ENCODE measurements around the gene SSX3.
"Not testable (repeated sequence)": the region's sequence is repeated elsewhere in the genome, so short reads cannot be mapped to it uniquely, and the experiment has no call there.

Gene SSX3, protein sequence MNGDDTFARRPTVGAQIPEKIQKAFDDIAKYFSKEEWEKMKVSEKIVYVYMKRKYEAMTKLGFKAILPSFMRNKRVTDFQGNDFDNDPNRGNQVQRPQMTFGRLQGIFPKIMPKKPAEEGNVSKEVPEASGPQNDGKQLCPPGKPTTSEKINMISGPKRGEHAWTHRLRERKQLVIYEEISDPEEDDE

DNA sequence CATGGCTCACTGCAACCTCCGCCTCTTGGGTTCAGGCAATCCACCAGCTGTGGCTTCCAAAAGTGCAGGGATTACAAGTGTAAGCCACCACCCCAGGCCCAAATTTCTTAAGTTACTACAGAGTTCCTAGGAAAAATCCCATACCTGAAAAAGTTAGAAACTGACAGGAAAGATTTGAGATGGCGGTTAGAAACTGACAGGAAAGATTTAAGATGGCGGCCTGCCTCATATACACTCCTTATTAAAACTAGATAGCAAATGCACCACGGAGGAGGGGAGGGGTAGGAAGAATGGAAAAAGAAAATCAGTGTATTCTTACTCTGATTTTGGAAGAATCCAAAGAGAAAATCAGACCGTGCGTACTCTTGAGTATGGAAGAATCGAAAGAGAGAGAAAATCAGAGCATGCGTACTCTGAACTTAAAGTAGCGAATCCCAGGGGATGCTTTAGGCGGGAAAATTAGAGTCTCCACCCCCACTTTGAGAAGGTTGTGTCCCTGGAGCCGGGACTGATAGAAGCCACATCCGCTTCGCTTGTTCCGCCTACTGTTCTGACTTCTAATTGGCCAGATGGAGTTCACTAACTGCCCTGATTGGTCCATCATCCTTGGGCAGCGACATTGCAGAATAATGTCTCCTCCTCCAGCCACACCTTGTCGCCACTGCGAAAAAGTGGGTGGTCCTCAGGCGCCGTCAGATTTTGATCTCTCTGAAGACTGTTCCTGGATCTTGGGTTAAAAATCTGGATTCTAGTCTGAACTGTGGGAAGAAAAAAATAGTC is at the start of gene SSX3:
SSX3 (minus strand) TSS at position 389 of the 780 bp plus-strand sequence. CDS start 1,454 bp downstream, outside the sequence.
- DNase-seq: not testable (repeated sequence)

DNA sequence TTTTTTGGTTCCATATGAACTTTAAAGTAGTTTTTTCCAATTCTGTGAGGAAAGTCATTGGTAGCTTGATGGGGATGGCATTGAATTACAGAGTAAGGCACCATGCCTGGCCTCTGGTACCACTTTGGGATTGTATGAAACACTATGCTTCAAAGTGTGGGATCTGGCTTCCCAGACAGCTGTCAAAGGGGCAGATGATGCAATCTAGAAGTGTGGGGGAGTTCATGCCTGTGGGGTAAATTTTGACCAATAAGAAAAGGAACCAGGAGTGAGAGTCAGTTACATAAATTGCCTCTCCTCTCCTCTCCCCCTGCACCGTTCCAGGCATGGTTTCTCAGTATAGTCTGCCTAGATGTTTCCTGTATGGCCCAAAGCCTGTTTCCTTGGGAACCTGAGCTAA is 41.3 kb upstream of the SSX3 start:
- DNase-seq: not testable (repeated sequence)

DNA sequence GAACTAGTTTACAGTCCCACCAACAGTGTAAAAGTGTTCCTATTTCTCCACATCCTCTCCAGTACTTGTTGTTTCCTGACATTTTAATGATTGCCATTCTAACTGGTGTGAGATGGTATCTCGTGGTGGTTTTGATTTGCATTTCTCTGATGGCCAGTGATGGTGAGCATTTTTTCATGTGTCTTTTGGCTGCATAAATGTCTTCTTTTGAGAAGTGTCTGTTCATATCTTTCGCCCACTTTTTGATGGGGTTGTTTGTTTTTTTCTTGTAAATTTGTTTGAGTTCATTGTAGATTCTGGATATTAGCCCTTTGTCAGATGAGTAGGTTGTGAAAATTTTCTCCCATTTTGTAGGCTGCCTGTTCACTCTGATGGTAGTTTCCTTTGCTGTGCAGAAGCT is 40.4 kb upstream of the SSX3 start:
- not testable (repeated sequence) for DNase-seq

DNA sequence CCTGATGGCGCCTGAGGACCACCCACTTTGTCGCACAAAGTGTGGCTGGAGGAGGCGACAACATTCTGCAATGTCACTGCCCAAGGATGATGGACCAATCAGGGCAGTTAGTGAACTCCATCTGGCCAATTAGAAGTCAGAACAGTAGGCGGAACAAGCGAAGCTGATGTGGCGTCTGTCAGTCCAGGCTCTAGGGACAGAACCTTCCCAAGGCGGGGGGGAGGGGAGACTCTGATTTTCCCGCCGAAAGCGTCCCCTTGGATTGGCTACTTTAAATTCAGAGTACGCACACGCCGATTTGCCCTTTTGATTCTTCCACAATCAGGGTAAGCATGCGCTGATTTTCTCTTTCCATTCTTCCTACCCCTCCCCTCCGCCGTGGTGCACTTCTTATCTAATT is 26.7 kb upstream of the SSX3 start, which contains the start of gene SSX4:
SSX4 (plus strand) TSS at position 301 of the 400 bp plus-strand sequence. CDS start 515 bp downstream, outside the sequence.
- DNase-seq: not testable (repeated sequence)

DNA sequence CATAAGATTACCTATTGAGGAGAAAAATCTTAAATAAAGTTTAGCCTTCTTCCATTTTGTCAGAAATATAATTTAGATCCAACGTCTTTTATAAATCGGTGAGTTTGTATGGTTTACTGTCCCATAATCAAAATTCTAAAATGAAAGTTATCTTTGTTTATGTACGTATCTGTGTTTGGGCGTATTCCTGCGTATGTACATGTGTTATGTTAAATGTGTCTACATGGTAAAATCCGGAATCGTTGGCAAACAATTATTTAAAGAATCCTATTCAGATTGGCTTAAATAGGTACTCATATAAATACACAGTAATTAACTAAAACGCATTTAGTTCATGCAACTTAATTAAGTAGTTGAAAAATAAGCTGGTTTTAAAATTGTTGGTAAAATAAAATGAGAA is 13.9 kb upstream of the SSX3 start:
- DNase-seq: not testable (repeated sequence)

DNA sequence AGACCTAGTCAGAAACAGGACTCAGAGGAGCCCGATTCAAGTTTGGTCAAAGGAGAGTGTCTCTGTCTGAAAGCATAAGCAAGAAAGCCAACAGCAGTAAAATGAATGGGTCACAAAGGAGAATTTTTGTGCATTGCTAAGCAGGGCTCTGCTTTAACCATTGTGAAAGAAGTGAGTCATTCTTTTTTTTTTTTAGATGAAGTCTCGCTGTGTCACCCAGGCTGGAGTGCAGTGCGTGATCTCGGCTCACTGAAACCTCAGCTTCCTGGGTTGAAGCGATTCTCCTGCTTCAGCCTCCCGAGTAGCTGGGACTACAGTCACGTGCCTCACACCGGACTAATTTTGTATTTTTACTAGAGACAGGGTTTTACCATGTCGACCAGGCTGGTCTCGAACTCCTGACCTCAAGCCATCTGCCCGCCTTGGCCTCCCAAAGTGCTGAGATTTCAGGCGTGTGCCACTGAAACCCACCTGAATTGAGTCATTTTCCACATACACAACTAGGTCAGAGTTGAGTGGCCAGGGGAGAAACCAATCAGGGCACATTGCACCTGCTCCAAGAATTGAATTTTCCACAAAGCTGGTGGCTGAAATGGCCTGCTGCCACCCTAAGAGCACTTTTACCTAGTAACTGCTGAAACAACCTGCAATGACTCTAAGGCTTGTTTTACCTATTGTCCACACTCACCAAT is 11.4 kb upstream of the SSX3 start:
- not testable (repeated sequence) for DNase-seq

DNA sequence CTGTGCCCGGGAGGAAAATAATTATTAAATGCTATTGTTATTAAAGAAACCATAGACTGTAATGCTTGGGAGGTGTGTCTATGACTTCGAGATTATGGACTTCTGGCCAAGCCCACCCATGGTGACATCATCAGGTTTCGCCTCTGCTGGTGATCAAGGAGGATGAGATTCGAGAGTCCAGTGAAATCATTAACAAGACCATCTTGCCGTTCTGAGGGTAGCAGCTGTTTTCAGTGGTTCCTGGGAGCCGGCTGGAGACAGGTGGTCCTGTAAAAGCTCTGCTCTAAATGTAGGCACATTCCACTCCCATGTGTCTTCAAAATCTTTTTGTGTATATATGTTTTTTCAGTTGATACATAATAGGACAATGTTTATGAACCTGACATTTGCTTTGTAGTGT is 2.8 kb upstream of the SSX3 start:
- not testable (repeated sequence) for DNase-seq

DNA sequence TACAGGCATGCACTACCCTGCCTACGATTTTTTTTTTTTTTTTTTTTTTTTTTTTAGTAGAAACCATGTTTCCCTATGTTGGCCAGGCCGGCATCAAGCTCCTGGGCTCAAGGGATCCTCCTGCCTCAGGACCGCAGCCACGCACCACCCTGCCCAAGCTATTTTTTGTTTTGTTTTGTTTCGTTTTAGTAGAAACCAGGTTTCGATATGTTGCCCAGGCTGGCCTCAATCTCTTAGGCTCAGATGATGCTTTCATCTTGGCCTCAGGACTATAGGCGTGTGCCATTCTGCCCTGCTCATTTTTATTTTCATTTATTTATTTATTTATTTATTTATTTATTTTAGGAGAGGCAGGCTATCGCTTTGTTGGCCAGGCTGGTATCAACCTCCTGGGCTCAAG is 1.2 kb upstream of the SSX3 start:
- DNase-seq: no peak

DNA sequence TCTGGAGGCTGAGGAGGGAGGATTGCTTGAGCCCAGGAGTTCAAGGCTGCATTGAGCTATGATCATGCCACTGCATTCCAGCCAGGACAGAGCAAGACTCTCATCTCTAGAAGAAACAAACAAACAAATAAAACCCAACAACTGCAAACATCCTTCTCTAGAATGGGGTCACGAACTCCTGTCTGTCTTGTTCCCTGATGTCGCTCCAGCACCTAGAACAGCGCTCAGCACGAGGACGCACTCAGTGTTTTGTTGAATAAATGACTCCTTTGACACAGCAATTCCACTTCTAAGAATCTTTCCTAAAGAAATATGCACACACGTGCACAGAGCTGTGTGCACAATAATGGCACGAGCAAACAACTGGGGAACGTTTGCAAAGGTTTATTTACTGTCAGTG is 10.4 kb downstream of the SSX3 start:
- not testable (repeated sequence) for DNase-seq

DNA sequence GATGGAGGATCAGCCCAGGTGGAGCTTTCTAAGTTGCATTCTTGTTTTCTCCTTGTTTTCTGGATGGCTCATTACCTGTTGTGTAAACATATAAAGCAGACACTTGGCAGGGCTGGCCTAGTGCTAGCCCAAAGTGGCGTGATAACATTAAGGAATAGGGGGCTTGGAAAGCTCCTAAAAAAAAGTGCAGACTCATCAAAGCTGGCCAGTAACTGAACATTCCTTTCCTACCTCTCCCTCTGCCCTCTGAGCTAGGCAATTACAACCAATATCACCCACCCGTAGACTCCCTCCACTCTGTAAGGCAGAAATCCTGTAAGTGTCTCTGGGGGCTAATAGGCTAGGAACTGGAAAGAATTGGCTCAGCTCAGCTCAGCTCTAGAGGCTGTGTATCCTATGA is 42.5 kb downstream of the SSX3 start:
- not testable (repeated sequence) for DNase-seq

DNA sequence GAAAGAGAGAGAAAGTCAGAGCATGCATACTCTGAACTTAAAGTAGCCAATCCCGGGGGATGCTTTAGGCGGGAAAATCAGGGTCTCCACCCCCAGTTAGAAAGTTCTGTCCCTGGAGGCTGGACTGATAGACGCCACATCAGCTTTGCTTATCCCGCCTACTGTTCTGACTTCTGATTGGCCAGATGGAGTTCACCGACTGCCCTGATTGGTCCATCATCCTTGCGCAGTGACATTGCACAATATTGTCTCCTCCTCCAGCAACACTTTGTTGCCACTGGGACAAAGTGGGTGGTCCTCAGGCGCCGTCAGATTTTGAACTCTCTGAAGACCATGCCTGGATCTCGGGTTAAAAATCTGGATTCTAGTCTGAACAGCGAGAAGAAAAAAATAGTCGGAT is 50.3 kb downstream of the SSX3 start:
- DNase-seq: no peak
